Inferior parietal cortex (tissue), 1 donor: ENCODE measurements around the gene ROGDI.

Experiments used
- DNase-seq: peaks from one replicate; pipeline ENCODE4 v3.0.0-alpha.2; 2016; ENCODE audit errors: extremely low spot score

Gene ROGDI

GRCh38 chr16:4801962-4802658 lies at the start of gene ROGDI:
Gene ROGDI, minus strand, starts transcription at chr16:4802633. Its CDS starts 62 bp downstream, at chr16:4802571.
- peak; percentile 53 for DNase-seq

- no peak for DNase-seq
Observed at GRCh38 chr16:4850211-4850610, 47.8 kb upstream of the ROGDI start.

GRCh38 chr16:4847774-4848587 lies 45.5 kb upstream of the ROGDI start:
- no peak for DNase-seq

GRCh38 chr16:4846901-4847773 lies 44.7 kb upstream of the ROGDI start, which contains the start of the genes GLYR1 and UBN1:
Gene GLYR1, minus strand, starts transcription at chr16:4847288. Its CDS starts 23 bp downstream, at chr16:4847265.
Gene UBN1, plus strand, starts transcription at chr16:4847481. Its CDS starts 5,437 bp downstream, at chr16:4852918.
- DNase-seq = peak; percentile 95

- peak; percentile 25 for DNase-seq
Observed at GRCh38 chr16:4846503-4846900, 44.1 kb upstream of the ROGDI start.

GRCh38 chr16:4840984-4841383 lies 38.6 kb upstream of the ROGDI start:
- DNase-seq = no peak

- no peak for DNase-seq
Observed at GRCh38 chr16:4839942-4840341, 37.5 kb upstream of the ROGDI start.

- DNase-seq = no peak
Observed at GRCh38 chr16:4837733-4838501, 35.5 kb upstream of the ROGDI start.

GRCh38 chr16:4836727-4837126 lies 34.3 kb upstream of the ROGDI start:
- no peak for DNase-seq

GRCh38 chr16:4833584-4833983 lies 31.2 kb upstream of the ROGDI start:
- no peak for DNase-seq

- DNase-seq = no peak
Observed at GRCh38 chr16:4832698-4833343, 30.4 kb upstream of the ROGDI start.

- no peak for DNase-seq
Observed at GRCh38 chr16:4831616-4832015, 29.2 kb upstream of the ROGDI start.

- no peak for DNase-seq
Observed at GRCh38 chr16:4830408-4830807, 28.0 kb upstream of the ROGDI start.

- no peak for DNase-seq
Observed at GRCh38 chr16:4828567-4829321, 26.3 kb upstream of the ROGDI start.

- no peak for DNase-seq
Observed at GRCh38 chr16:4826980-4827379, 24.5 kb upstream of the ROGDI start.

- no peak for DNase-seq
Observed at GRCh38 chr16:4826526-4826925, 24.1 kb upstream of the ROGDI start.

GRCh38 chr16:4825196-4825595 lies 22.8 kb upstream of the ROGDI start:
- DNase-seq = no peak

- DNase-seq = no peak
Observed at GRCh38 chr16:4820652-4821051, 18.2 kb upstream of the ROGDI start.

- DNase-seq = no peak
Observed at GRCh38 chr16:4814542-4815173, 12.2 kb upstream of the ROGDI start.
